GM03348 (cell line): Measurements from ENCODE around the gene MTMR3.

ENCODE experiments used
- DNase-seq: peaks from one replicate; pipeline ENCODE4 v3.0.0; 2012; ENCODE audit warnings: low spot score

MTMR3 gene

GRCh38 chr22:29870574-29870973 lies 12.4 kb upstream of the MTMR3 start:
- DNase-seq: peak; percentile 46

- DNase-seq: no peak
These were observed 11.3 kb upstream of the MTMR3 start for GRCh38 chr22:29871684-29872083.

GRCh38 chr22:29872144-29872893 lies 10.7 kb upstream of the MTMR3 start:
- no peak for DNase-seq

GRCh38 chr22:29872989-29873388 lies 10.0 kb upstream of the MTMR3 start:
- no peak for DNase-seq

- no peak for DNase-seq
These were observed 9.0 kb upstream of the MTMR3 start for GRCh38 chr22:29873943-29874342.

GRCh38 chr22:29877620-29878019 lies 5.4 kb upstream of the MTMR3 start:
- DNase-seq: peak; percentile 75

- DNase-seq: no peak
These were observed 3.2 kb upstream of the MTMR3 start for GRCh38 chr22:29879753-29880152.

- DNase-seq: no peak
These were observed 294 bp upstream of the MTMR3 start for GRCh38 chr22:29882716-29883044.

- no peak for DNase-seq
These were observed 762 bp downstream of the MTMR3 start for GRCh38 chr22:29883775-29884097.

GRCh38 chr22:29885610-29886009 lies 2.6 kb downstream of the MTMR3 start:
- no peak for DNase-seq

GRCh38 chr22:29886596-29886995 lies 3.6 kb downstream of the MTMR3 start:
- no peak for DNase-seq

- no peak for DNase-seq
These were observed 4.4 kb downstream of the MTMR3 start for GRCh38 chr22:29887358-29887757.

GRCh38 chr22:29890760-29891159 lies 7.8 kb downstream of the MTMR3 start:
- DNase-seq: no peak

- DNase-seq: no peak
These were observed 9.6 kb downstream of the MTMR3 start for GRCh38 chr22:29892315-29893156.

- DNase-seq: no peak
These were observed 18.4 kb downstream of the MTMR3 start for GRCh38 chr22:29901354-29901753.

GRCh38 chr22:29903371-29903770 lies 20.4 kb downstream of the MTMR3 start:
- DNase-seq: no peak

GRCh38 chr22:29904020-29904419 lies 21.0 kb downstream of the MTMR3 start:
- no peak for DNase-seq

- DNase-seq: peak; percentile 69
These were observed 25.0 kb downstream of the MTMR3 start for GRCh38 chr22:29907753-29908515.

GRCh38 chr22:29912141-29912540 lies 29.2 kb downstream of the MTMR3 start:
- DNase-seq: no peak

GRCh38 chr22:29912605-29913398 lies 29.8 kb downstream of the MTMR3 start:
- peak; percentile 76 for DNase-seq

- peak; percentile 74 for DNase-seq
These were observed 31.2 kb downstream of the MTMR3 start for GRCh38 chr22:29914165-29914564.

GRCh38 chr22:29914991-29915533 lies 32.1 kb downstream of the MTMR3 start:
- no peak for DNase-seq
